DOHH2 (cell line): ENCODE results near the gene METTL16.
A peak's percentile ranks its signal among the peaks of the same experiment; 100 is the strongest.

Experiments
- H3F3A ChIP-seq: fragments of 200-600 bp; sonication (generic), shearing (Covaris generic); 2 replicates; pipeline ENCODE4 v1.6.0; 2016; ENCODE audit warnings: antibody characterized with exemption, mild to moderate bottlenecking; ENCODE audit not compliant: control insufficient read depth, insufficient read depth
- H3K27ac ChIP-seq: fragments of 200-600 bp; sonication (generic); 2 replicates; pipeline ENCODE4 v1.5.1; 2014; ENCODE audit warnings: low read depth, mild to moderate bottlenecking, low read length, moderate library complexity
- H3K27me3 ChIP-seq: fragments of 200-600 bp; sonication (generic); 2 replicates; pipeline ENCODE4 v1.6.1; 2014; ENCODE audit warnings: mild to moderate bottlenecking, low read length, mixed read lengths; ENCODE audit not compliant: control insufficient read depth
- H3K36me3 ChIP-seq: fragments of 200-600 bp; sonication (generic); 2 replicates; pipeline ENCODE4 v1.6.1; 2014; ENCODE audit warnings: mild to moderate bottlenecking, low read length, moderate library complexity, mixed read lengths; ENCODE audit not compliant: control insufficient read depth
- H3K4me1 ChIP-seq: fragments of 200-600 bp; sonication (generic); 2 replicates; pipeline ENCODE4 v1.6.1; 2014; ENCODE audit warnings: mild to moderate bottlenecking, low read length, mixed read lengths; ENCODE audit not compliant: control insufficient read depth
- H3K4me2 ChIP-seq: fragments of 200-600 bp; sonication (generic); 2 replicates; pipeline ENCODE4 v1.6.0; 2014; ENCODE audit warnings: mild to moderate bottlenecking, low read length, moderate library complexity
- H3K4me3 ChIP-seq: fragments of 200-600 bp; sonication (generic); 2 replicates; pipeline ENCODE4 v1.5.1; 2014; ENCODE audit warnings: mild to moderate bottlenecking, low read length, mixed read lengths
- H3K79me2 ChIP-seq: fragments of 200-600 bp; sonication (generic); 2 replicates; pipeline ENCODE4 v1.6.1; 2014; ENCODE audit warnings: mild to moderate bottlenecking, low read length, mixed read lengths; ENCODE audit not compliant: control insufficient read depth
- H3K9me2 ChIP-seq: fragments of 200-600 bp; sonication (generic); replicated peaks from 2 replicates; pipeline ENCODE4 v1.6.1; 2014; ENCODE audit warnings: mild to moderate bottlenecking, low read length, mixed read lengths; ENCODE audit not compliant: control insufficient read depth
- H3K9me3 ChIP-seq: fragments of 200-600 bp; sonication (generic); 2 replicates; pipeline ENCODE4 v1.6.1; 2014; ENCODE audit warnings: antibody characterized with exemption, low read length, mixed read lengths; ENCODE audit not compliant: control insufficient read depth, insufficient read depth
- H4K20me1 ChIP-seq: fragments of 200-600 bp; sonication (generic); 2 replicates; pipeline ENCODE4 v1.6.0; 2014; ENCODE audit warnings: low read depth, mild to moderate bottlenecking, antibody characterized with exemption, low read length, moderate library complexity; ENCODE audit not compliant: control insufficient read depth, insufficient read depth
- EZH2phosphoT487 ChIP-seq: fragments of 200-600 bp; sonication (generic); IDR thresholded peaks from 2 replicates; pipeline ENCODE4 v1.6.1; 2017; ENCODE audit warnings: borderline replicate concordance, mild to moderate bottlenecking, antibody characterized with exemption, low read length, moderate library complexity, mixed read lengths
- TF ChIP-seq, protein P1 (sequence below): fragments of 200-600 bp; sonication (generic); IDR thresholded peaks from one replicate; pipeline ENCODE4 v1.5.1; 2014; ENCODE audit warnings: antibody characterized with exemption, mild to moderate bottlenecking, low read depth, low read length; ENCODE audit not compliant: poor library complexity, severe bottlenecking

Gene METTL16

DNA sequence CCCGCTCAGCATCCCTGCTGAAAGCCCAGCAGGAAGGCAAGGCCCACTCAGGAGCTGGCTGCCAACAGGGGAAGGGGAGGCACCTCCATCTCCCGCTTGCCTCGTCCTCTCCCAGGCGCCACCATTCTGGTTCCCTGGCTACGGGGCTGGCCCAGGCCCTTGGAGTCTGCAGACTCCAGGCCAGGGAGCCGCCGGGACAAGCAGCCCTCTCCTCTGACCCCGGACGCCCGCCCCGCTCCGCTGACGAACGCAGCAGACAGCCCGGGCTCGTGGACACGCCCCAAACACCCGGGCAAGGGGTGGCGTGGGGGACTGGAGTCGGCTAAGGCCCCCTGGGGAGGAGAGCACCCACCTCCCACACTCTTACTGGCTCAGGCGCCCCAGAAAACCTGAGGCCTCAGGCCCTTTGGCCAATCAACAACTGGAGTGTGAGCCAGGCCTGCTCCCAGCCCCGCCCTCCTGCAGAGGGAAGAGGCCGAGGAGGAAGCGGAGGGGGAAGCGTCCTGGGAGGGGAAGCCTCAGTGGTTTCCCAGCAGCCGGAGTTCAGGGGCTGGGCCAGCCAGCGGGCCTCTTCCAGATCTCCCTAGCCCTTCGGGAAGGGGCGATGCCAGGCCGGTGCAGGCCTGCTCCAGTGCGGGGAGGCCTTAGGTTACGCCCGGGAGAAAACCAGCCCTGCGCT lies 115.0 kb downstream of the METTL16 start:
- Histone ChIP-seq H3F3A (peaks cover 6% of the 10 kb centered on the region), H3K27me3 (no peaks in the 10 kb centered on the region), H3K79me2 (peaks cover 63% of the 10 kb centered on the region), H3K27ac (peak overlapping the region; percentile 57), H4K20me1 (no peaks in the 10 kb centered on the region; the same call in 1 of the 2 replicates), H3K9me3 (no peaks in the 10 kb centered on the region), H3K4me2 (peak overlapping the region; percentile 85), H3K4me3 (peak overlapping the region; percentile 70), H3K9me2 (no peaks in the 10 kb centered on the region), H3K36me3 (peaks cover 6% of the 10 kb centered on the region; the same call in 1 of the 2 replicates), H3K4me1 (peaks cover 52% of the 10 kb centered on the region)
- TF ChIP-seq, protein P1, sequence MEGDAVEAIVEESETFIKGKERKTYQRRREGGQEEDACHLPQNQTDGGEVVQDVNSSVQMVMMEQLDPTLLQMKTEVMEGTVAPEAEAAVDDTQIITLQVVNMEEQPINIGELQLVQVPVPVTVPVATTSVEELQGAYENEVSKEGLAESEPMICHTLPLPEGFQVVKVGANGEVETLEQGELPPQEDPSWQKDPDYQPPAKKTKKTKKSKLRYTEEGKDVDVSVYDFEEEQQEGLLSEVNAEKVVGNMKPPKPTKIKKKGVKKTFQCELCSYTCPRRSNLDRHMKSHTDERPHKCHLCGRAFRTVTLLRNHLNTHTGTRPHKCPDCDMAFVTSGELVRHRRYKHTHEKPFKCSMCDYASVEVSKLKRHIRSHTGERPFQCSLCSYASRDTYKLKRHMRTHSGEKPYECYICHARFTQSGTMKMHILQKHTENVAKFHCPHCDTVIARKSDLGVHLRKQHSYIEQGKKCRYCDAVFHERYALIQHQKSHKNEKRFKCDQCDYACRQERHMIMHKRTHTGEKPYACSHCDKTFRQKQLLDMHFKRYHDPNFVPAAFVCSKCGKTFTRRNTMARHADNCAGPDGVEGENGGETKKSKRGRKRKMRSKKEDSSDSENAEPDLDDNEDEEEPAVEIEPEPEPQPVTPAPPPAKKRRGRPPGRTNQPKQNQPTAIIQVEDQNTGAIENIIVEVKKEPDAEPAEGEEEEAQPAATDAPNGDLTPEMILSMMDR: no peak
- TF ChIP-seq EZH2phosphoT487: no peak

GRCh38 chr17:2396192-2396567 lies 115.5 kb downstream of the METTL16 start:
- H3K27me3 ChIP-seq: no peaks in the 10 kb centered on the region
- peaks cover 9% of the 10 kb centered on the region; the same call in 1 of the 2 replicates for H3K36me3 ChIP-seq
- H4K20me1 ChIP-seq: no peaks in the 10 kb centered on the region; the same call in 1 of the 2 replicates
- H3K9me3 ChIP-seq: no peaks in the 10 kb centered on the region
- H3F3A ChIP-seq: peaks cover 6% of the 10 kb centered on the region
- peaks cover 68% of the 10 kb centered on the region for H3K79me2 ChIP-seq
- peak overlapping the region; percentile 85 for H3K4me2 ChIP-seq
- peaks cover 58% of the 10 kb centered on the region for H3K4me1 ChIP-seq
- TF ChIP-seq, protein P1: no peak
- no peak for TF ChIP-seq EZH2phosphoT487
- peak overlapping the region; percentile 34 for H3K27ac ChIP-seq
- peak overlapping the region; percentile 70 for H3K4me3 ChIP-seq
- H3K9me2 ChIP-seq: no peaks in the 10 kb centered on the region

GRCh38 chr17:2395258-2396181 lies 116.2 kb downstream of the METTL16 start:
- H3K4me3 ChIP-seq: peak overlapping the region; percentile 70
- peaks cover 64% of the 10 kb centered on the region for H3K4me1 ChIP-seq
- no peaks in the 10 kb centered on the region; the same call in 1 of the 2 replicates for H4K20me1 ChIP-seq
- H3K27ac ChIP-seq: 0 out of 2 replicates have a peak overlapping the region, but pooled peaks have one; percentile 34
- peaks cover 9% of the 10 kb centered on the region for H3K36me3 ChIP-seq
- H3K79me2 ChIP-seq: peaks cover 74% of the 10 kb centered on the region
- no peaks in the 10 kb centered on the region for H3K9me2 ChIP-seq
- peaks cover 6% of the 10 kb centered on the region for H3F3A ChIP-seq
- peak overlapping the region; percentile 85 for H3K4me2 ChIP-seq
- H3K9me3 ChIP-seq: no peaks in the 10 kb centered on the region
- TF ChIP-seq, protein P1: no peak
- no peak for TF ChIP-seq EZH2phosphoT487
- no peaks in the 10 kb centered on the region for H3K27me3 ChIP-seq
